WERI-Rb-1 (cell line): ENCODE measurements around the gene INPP5B.

Experiments used
- DNase-seq: peaks from one replicate; pipeline ENCODE4 v3.0.0-alpha.2; 2020
- H3K27ac ChIP-seq: fragments of 250-450 bp; sonication (Bioruptor Pico); 2 replicates; pipeline ENCODE4 v1.5.1; 2020; ENCODE audit warnings: mild to moderate bottlenecking, moderate library complexity
- H3K27me3 ChIP-seq: fragments of 250-450 bp; sonication (Bioruptor Pico); 2 replicates; pipeline ENCODE4 v1.5.1; 2021; ENCODE audit warnings: mild to moderate bottlenecking, low read depth, moderate library complexity; ENCODE audit not compliant: insufficient read depth, severe bottlenecking
- H3K36me3 ChIP-seq: fragments of 250-450 bp; sonication (Bioruptor Pico); 2 replicates; pipeline ENCODE4 v1.5.1; 2020; ENCODE audit warnings: mild to moderate bottlenecking, moderate library complexity
- H3K4me3 ChIP-seq: 2 replicates; pipeline ENCODE4 v1.5.1; 2011; ENCODE audit warnings: low read depth, mild to moderate bottlenecking, control low read depth, low read length
- H3K9me3 ChIP-seq: fragments of 250-450 bp; sonication (Bioruptor Pico); 2 replicates; pipeline ENCODE4 v1.5.1; 2021; ENCODE audit warnings: mild to moderate bottlenecking, moderate library complexity; ENCODE audit not compliant: severe bottlenecking
- TF ChIP-seq, protein P1 (sequence below): IDR thresholded peaks from 2 replicates; pipeline ENCODE4 v1.5.1; 2011; ENCODE audit warnings: low read depth, mild to moderate bottlenecking, control low read depth, inconsistent platforms, low read length

The INPP5B gene

DNA sequence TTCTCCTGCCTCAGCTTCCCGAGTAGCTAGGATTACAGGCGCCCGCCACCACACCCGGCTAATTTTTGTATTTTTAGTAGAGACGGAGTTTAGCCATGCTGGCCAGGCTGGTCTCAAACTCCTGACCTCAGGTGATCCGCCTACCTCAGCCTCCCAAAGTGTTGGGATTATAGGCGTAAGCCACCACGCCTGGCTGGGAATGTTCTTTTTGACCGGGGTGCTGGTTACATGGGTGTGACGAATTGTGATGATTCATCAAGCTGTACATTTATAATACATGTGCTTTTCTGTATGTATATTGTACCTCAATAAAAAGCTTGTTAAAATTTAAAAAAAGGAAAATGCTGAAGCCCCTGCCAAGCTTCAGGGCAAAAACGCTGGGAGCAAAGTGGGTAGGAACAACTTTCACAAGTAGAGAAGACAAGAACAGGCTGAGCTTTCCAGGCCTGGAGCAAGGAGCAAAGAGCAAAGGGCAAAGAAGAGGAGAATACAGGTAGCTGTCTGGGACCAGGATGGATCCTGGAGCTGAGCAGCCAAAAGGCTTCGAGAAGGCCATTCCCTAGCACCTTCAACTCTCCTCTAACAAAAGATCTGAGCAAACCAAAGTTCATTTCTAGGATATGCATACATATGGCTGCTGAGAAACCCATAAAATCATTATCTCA, 118.3 kb downstream of the INPP5B start:
- H3K27me3 ChIP-seq: no peaks in the 10 kb centered on the region
- no peak for DNase-seq
- H3K4me3 ChIP-seq: no peak overlapping the region
- H3K9me3 ChIP-seq: no peaks in the 10 kb centered on the region
- H3K36me3 ChIP-seq: peaks cover 32% of the 10 kb centered on the region
- no peak overlapping the region for H3K27ac ChIP-seq
- TF ChIP-seq, protein P1, sequence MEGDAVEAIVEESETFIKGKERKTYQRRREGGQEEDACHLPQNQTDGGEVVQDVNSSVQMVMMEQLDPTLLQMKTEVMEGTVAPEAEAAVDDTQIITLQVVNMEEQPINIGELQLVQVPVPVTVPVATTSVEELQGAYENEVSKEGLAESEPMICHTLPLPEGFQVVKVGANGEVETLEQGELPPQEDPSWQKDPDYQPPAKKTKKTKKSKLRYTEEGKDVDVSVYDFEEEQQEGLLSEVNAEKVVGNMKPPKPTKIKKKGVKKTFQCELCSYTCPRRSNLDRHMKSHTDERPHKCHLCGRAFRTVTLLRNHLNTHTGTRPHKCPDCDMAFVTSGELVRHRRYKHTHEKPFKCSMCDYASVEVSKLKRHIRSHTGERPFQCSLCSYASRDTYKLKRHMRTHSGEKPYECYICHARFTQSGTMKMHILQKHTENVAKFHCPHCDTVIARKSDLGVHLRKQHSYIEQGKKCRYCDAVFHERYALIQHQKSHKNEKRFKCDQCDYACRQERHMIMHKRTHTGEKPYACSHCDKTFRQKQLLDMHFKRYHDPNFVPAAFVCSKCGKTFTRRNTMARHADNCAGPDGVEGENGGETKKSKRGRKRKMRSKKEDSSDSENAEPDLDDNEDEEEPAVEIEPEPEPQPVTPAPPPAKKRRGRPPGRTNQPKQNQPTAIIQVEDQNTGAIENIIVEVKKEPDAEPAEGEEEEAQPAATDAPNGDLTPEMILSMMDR: no peak

- H3K27ac ChIP-seq: no peak overlapping the region
- TF ChIP-seq, protein P1: no peak
- DNase-seq: no peak
- peaks cover 36% of the 10 kb centered on the region for H3K36me3 ChIP-seq
- H3K4me3 ChIP-seq: no peak overlapping the region
- no peaks in the 10 kb centered on the region for H3K27me3 ChIP-seq
- H3K9me3 ChIP-seq: no peaks in the 10 kb centered on the region
Observed at GRCh38 chr1:37825506-37825905, 121.3 kb downstream of the INPP5B start.

GRCh38 chr1:37824001-37824400, 122.9 kb downstream of the INPP5B start:
- Histone ChIP-seq H3K36me3 (peaks cover 47% of the 10 kb centered on the region), H3K27ac (no peak overlapping the region), H3K4me3 (no peak overlapping the region), H3K27me3 (no peaks in the 10 kb centered on the region), H3K9me3 (no peaks in the 10 kb centered on the region)
- no peak for DNase-seq
- TF ChIP-seq, protein P1: no peak

DNA sequence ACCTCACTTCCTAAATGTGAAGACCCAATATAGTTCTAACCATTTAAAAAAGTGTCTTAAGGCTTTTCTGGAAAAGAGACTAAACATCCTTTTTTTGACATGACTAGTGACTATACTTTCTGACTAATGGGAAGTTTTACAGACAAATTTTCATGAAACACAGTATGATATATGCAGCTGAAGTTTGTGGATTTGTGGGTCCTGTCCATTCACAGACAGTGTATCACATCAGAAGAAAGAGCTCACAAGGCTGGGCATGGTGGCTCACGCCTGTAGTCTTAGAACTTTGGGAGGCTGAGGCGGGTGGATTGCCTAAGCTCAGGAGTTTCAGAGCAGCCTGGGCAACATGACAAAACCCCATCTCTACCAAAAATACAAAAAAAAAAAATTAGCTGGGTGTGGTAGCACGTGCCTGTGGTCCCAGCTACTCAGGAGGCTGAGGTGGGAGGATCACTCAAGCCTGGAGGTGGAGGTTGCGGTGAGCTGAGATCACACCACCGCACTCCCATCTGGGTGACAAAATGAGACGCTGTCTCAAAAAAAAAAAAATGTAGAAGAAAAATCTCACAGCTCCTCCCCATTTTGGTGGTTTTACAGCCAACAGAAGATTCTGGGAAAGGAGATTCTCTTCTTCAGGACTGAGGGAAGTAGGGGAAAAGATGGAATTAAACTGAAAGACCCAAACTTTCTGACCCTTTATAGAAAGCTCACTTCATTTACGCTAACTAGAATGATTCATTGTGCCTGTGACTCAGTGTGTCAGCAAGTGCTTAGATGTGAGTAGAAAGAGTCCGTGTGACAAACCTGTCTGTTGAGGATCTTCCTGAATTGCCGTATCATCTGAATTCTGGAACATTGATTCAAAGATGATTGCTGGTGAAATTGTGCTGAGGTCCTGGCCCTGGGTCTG, 123.7 kb downstream of the INPP5B start:
- Histone ChIP-seq H3K27ac (no peak overlapping the region), H3K36me3 (peaks cover 41% of the 10 kb centered on the region), H3K9me3 (no peaks in the 10 kb centered on the region), H3K4me3 (no peak overlapping the region), H3K27me3 (no peaks in the 10 kb centered on the region)
- no peak for DNase-seq
- TF ChIP-seq, protein P1: no peak

DNA sequence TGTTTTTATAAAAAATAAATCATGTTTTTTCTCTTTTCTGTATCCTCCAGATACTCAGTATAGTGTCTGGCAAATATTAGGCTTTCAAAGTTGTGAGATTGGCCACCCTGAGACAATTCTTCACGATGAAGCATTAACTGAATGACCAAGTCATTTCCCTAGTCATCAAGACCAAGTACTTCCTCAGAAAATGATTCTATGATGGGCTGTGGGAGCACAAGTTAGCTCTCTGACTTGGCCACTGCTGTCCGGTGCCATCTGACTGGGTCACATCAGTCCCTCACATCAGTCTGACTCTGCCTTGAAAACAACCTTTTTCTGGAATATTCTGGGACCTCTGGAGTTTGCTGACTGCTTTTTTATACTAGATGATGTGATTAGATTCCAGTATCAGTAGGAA, 125.4 kb downstream of the INPP5B start:
- Histone ChIP-seq H3K27me3 (no peaks in the 10 kb centered on the region), H3K36me3 (peaks cover 50% of the 10 kb centered on the region), H3K9me3 (no peaks in the 10 kb centered on the region), H3K4me3 (no peak overlapping the region), H3K27ac (no peak overlapping the region)
- TF ChIP-seq, protein P1: no peak
- DNase-seq: no peak
